Stimulated activated CD8-positive, alpha-beta memory T cell treated with anti-CD3 and anti-CD28 coated beads, Interleukin-7, amount 100 ng/mL, for 4 hours (primary cell): ENCODE results near the gene GCAT.
"Not testable (repeated sequence)": the region's sequence is repeated elsewhere in the genome, so short reads cannot be mapped to it uniquely, and the experiment has no call there.

Source experiments
- DNase-seq, 2 donors: peaks; one replicate each; pipeline ENCODE4 v3.0.0-alpha.2; 2020; ENCODE audit warnings: low read depth in 2 of 2

GCAT gene

DNA sequence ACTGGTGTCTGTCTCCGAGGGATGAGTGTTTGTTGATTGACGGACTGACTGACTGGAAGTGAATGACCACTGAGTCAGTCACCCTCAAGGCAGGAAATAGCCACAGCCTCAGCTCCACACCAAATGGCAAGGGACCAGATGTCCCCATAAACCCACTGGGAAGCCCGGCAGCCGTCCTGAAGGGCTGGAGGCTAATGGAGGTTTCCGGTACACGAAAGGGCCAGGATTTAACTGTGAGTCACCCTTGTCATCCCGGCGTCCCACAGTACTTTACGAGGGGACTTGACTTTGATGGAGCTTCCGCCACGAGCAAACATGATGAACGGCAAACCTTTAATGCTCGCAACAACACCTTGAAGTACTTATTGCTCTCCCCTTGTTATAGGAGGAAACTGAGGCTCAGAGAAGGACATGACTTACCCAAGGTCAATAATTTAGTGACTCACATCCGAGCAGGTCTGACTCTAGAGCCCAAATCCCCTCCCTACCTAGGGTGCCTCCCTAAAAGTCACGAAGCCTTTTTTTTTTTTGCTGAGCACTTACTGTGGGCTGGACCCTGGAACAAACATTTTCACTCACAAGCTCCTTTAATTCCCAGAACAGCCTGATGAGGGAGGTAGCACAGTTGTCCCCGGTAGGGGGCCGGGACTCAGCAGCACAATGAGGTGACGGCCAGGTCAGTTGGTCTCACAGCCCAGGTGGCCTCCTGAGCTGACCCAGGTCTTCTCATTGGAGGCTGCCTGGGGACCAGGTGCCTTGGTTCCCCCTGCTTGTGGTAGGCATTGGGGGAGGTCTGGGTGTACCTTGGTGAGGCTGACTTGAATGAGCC is 25.2 kb upstream of the GCAT start:
- no peak for DNase-seq

DNA sequence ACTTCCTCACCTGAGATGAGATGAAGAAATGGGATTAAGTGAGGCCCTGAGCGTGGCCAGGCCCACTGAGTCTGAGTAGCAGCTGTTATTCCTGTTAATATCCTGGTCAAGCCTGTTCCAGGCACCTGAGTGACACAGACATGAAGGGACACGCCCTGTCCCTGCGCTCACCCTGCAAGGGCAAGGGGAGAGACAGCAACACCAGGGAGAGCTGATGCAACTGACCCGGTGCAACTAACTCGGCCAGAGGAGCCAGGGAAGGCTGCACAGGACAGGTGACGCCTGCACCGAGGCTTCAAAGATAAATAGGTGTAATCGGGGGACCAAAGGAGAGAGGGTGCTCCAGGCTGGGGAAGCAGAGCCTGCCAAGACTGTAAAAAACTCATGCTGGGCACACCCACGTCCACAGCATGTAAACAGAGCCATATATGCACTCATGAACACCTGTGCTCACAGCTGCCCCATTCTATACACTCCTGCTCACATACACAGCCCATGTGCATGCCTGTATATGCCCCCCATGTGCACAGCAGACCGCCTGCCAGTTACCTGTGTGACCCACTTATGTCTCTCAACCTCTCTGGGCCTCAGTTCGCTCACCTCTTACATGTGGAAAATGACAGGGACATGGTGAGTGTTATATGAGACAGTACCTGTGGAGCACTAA is 22.8 kb upstream of the GCAT start:
- no peak for DNase-seq

DNA sequence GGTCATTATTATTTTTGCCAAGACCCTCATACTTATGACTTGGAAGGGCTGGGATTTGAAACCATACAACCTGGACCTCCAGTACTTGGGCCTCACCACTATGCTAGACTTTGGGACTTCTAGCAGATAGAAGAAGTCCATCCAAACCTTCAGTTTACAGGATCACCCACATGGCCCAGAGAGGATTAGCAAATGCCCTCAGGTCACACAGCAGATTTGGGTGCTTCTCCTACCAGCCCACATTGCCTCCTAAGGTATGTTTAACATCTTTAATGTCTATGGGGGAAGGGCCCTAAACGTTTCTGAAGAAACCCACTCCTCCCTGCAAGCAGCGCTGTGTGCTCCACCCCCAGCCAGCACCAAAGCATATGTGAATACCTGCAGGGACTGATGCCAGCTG is 17.5 kb upstream of the GCAT start:
- no peak for DNase-seq

DNA sequence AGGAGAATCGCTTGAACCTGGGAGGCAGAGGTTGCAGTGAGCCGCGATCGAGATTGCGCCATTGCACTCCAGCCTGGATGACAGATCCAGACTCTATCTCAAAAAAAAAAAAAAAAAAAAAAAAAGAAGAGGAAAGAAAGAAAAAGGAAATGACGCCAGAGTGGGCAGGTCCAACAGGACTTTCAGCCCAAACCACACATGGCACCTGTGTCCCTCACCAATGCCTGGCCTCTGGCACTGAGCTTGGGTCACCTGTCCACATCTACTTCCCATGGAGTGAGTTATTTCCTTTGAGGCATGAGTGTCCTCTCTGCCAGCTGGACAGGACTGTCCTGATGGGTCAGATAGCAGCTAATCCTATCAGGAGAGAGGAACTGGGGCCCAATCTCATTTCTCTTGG is 15.2 kb upstream of the GCAT start:
- DNase-seq = no peak

DNA sequence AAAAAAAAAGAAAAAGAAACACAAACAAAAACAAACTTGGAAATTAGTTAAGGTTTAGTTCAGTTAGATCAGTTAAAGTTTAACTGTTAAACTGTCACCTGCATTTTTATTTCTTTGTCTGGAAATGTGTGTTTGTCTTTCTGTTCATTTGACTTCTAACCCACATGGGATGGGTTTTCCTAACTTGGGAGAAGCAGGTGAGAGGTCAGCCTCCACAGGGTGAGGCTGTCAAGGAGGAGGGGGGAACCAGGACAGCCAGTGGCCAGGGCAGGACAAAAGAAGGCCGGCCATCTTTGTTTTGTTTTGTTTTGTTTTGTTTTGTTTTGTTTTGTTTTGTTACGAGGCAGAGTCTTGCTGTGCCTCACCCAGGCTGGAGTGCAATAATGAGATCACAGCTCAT is 13.4 kb upstream of the GCAT start:
- no peak for DNase-seq

DNA sequence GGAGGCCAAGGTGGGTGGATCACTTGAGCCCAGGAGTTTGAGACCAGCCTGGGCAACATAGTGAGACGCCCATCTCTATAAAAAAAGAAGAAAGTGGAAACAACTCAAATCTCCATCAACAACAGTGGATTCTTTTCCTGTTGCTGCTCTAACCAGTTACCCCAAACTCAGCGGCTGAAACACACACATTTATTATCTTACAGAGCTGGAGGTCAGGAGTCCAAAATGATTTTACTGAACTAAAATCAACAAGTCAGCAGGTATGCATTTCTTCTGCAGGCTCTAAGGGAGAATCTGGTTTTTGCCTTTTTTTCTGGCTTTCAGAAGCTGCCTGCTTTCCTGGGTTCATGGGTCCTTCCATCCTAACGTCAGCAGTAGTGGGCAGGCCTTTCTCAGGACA is 11.7 kb upstream of the GCAT start:
- no peak for DNase-seq

DNA sequence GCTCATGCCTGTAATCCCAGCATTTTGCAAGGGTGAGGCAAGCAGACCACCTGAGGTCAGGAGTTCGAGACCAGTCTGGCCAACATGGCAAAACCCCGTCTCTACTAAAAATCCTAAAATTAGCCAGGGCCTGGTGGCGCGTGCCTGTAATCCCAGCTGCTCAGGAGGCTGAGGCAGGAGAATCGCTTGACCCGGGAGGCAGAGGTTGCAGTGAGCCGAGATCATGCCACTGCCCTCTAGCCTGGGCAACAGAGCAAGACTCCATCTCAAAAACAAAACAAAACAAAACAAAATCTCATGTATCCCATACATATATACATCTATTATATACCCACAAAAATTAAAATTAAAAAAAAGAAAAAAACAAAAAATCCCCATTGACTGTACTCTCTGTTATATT is 10.5 kb upstream of the GCAT start:
- not testable (repeated sequence) for DNase-seq

DNA sequence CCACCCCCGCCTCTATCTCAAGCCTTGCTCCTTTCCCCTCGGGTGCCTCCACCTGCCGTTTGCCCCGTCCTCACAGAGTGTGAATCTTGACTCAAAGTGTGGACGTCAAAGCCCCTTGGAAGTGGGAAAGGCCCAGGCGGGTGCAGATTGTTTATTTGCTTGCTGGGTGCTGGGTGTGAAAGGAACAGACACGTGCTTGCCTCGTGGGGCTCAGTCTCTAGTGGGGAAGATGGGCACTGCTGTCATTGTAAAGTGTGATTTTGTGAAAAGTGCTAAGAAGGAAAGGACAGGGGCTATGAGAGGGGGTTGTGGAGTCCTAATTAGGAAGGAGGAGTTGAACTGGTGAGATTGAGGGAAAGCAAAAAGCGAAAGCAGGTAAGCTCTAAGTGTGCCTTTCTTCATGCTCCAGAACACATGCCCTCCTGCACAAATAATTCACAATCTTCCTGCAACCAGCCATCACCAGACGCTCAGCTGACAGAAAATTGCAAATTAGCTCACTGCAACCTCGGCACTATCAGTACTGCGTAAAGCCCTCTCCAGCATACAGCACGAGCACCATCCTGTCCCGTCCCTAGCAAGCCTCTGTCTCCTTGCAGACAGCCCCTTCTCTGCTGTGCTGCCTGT is 9.7 kb upstream of the GCAT start:
- no peak for DNase-seq

DNA sequence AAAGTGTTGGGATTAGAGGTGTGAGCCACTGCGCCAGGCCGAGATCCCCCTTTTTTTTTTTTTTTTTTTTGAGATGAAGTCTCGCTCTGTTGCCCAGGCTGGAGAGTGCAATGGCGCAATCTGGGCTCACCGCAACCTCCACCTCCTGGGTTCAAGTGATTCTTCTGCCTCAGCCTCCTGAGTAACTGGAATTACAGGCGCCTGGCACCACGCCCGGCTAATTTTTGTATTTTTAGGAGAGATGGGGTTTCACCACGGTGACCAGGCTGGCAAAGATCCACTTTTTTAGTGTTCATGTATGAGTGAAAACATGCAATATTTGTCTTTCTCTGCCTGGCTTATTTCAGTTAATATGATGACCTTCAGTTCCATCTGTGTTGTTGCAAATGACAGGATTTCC is 7.8 kb upstream of the GCAT start:
- DNase-seq = not testable (repeated sequence)

DNA sequence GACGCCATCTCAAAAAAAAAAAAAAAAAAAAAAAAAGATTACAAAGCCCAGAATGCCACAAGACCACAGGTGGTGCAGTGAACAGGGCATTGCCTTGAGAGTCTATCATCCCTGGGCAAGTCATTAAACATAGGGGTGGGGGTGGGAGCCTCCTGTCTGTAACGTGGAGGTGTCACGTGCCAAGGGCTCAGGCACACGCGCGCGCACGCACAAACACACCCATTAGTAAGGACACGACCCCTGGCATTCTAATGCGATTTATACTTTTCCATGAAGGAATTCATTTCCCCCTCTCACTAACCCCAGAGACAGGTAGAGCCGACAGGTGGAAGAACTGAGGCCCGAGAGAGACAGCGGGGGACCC is 5.8 kb upstream of the GCAT start:
- no peak for DNase-seq

DNA sequence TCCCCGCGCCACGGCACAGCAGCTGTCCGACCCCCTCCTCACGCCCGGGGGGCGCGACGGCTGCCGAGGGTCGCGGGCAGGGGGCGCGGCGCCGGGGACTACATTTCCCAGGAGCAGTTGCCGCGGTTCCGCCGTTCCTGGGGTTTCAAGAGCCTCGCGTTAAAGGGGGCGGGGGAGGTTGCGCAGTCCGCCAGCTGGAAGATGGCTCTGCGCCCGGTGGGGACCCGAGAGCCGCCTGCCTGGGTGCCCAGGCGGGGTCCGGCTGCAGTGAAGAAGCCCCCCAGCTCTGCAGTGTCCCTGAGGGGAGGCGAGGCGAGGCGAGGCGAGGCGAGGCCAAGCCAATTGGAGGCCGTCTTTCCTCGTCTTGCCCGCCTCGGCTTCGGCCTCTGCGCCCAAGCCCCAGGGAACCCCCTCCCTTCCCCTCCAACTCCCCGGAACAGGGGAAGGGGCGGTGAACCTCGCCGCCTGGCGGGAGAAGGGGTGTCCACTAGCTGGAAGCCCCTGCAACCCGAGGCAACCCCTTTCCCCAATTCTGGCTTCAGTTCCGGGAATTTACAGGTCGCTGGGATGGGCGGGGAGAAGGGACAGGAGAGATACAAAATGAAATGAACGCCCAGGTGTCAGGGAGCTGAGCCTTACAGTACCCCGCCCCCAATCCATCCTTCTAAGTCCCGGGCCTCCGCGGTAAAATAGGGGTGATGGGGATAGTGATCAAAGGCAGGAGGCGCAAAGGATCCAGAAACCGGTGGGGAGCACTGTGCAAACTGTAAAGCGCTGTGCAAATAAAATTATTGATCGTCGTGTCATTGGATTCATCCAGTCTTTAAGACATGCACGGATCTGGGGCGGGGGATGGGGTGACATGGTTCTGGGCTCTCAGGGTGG is 5.2 kb upstream of the GCAT start:
- no peak for DNase-seq

DNA sequence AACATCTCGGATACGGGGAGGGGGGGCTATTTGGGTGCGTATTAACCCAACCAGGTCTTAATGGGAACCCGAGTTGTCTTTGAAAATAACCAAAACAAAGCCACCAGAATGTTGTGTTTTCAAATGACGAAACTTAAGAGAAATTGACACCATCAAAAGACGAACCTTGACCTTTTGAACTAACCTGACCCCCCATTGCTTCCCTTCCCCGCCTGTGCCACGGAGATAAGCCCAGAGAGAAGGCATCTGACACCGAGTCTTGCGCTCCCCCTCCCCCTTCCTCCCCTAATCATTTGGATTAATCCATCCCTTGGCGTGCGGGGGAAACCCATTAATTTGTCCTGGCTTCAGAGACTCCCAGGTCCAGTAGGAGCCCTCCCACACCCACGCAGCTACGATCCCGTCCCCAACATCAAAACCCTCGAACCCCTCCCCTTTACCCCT is 4.5 kb upstream of the GCAT start:
- no peak for DNase-seq

DNA sequence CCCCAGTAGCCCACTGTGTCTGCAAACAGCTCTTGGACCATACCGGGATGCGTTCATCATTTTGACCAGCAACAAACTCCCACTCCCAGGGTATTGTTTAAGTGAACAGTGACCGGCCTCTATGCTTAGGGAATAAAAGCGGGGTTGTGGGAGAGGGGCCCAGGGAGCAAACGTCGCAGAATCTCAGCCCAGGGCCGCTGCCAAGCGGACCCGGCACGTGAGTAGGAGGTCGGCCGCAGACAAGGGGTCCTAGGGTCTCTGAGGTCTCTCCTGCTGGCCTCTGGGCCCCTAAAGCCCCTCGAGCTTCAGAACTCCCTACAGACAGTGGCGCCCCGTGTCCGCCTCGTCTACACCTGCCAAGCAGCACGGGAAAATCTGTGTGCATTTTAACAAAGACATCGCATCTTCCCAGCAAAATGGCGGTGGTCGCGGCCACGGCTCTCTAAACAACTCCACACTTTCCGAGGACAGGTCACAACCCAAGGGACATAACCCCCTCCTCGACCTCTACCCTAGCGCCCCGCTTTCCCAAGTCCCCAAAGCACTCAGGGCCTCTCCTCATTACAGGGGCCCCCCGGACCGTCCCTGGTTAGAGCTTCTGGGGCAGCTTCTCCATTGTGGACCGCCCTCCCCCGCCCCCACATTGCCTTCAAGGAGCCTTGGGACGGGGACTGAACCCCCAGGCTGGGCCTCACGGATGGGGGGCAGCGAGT is 3.9 kb upstream of the GCAT start:
- DNase-seq = no peak

DNA sequence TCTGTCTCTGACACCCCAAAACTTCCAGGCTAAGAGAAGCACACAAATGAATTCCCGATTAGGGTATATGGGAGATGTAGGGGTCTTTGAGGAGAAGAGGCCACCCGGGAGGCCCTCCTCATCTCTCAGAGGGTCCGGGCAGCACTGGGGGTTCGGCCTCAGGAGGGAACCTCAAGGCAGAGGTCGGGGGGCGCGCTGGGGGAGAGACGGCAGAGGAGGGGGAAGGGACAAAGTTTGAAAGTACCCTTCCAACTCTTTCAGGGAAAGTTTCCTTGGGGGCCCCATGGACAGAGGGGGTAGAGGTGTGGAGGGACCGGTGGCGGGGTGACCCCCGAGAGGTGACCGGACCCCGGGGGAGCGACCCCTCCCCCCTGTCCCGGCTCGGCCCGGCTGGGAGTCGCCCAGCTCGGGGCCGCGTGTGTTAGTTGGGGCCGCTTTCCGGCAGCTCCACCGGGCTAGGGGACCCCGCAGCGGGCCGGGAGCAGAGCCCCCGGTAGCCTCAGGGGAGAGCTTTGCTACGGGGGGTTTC is 3.3 kb upstream of the GCAT start:
- DNase-seq = no peak

DNA sequence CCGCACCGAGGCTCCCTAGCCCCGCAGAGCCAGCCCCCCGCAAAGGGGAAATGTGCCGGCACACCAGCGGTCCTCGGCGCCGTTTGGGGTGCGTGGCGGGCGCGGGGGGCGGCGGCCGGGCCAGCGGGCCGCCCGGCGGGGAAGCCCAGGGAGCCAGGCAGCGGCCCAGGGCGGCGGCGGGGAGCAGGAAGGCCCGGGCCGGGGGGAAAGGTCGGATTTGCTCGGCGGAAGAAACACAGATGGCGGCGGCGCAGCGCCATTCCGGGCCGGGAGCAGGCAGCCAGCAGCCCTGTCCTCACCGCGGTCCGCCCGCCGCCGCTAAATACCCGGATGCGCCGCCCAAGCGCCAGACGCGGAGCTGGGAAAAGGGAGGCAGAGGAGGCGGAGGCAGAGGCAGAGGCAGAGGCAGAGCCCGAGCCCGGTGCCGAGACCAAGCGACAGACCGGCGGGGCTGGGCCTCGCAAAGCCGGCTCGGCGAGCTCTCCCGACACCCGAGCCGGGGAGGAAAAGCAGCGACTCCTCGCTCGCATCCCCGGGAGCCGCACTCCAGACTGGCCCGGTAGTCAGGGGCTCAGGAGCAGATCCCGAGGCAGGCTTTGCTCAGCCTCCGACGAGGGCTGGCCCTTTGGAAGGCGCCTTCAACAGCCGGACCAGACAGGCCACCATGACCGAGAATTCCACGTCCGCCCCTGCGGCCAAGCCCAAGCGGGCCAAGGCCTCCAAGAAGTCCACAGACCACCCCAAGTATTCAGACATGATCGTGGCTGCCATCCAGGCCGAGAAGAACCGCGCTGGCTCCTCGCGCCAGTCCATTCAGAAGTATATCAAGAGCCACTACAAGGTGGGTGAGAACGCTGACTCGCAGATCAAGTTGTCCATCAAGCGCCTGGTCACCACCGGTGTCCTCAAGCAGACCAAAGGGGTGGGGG is 2.6 kb upstream of the GCAT start:
- peak; percentile 15 to 29 for DNase-seq

DNA sequence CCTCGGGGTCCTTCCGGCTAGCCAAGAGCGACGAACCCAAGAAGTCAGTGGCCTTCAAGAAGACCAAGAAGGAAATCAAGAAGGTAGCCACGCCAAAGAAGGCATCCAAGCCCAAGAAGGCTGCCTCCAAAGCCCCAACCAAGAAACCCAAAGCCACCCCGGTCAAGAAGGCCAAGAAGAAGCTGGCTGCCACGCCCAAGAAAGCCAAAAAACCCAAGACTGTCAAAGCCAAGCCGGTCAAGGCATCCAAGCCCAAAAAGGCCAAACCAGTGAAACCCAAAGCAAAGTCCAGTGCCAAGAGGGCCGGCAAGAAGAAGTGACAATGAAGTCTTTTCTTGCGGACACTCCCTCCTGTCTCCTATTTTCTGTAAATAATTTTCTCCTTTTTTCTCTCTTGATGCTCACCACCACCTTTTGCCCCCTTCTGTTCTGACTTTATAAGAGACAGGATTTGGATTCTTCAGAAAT is 1.9 kb upstream of the GCAT start:
- no peak for DNase-seq

DNA sequence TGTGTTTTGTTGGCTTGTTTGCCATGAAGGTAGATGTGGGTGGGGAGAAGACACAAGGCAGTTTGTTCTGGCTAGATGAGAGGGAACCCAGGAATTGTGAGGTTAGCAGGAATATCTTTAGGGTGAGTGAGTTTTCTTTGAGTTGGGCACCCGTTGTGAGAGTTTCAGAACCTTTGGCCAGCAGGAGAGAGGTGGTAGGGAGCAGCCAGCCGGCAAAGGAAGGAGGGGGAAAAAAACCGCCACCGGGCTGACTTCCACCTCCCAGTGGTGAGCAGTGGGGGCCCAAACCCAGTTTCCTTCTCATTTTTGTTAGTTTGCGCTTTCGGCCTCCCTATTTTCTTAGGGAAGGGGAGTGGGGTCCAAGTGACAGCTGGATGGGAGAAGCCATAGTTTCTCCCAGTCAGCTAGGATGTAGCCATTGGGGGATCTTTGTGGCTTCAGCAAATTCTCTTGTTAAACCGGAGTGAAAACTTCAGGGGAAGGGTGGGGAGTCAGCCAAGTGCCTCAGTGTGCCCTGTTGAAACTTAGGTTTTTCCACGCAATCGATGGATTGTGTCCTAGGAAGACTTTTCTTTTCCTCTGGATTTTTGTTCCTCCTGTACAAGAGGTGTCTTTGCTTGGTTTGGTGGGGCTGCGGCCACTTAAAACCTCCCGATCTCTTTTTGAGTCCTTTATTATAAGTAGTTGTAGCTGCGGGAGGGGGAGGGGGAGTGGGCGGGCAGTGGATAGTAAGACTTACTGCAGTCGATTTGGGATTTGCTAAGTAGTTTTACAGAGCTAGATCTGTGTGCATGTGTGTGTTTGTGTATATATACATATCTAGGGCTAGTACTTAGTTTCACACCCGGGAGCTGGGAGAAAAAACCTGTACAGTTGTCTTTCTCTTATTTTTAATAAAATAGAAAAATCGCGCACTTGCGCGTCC is 1.1 kb upstream of the GCAT start:
- no peak for DNase-seq

DNA sequence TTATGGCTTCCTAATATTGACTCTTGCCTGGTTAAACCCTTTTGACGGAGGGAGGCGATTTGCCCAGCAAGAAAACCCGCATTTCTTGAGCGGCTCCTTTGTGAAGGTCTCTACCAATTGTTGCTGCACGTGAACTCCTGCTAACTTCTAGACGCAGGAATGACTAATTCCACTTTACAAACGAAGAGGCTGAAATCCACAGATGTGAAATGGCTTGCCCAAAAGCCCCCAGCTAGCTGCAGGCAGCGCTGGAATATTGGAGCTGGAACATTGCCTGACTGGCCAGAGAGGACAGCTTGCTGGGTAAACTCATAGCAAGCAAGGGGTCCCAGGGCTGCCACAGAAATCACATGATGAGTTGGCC is 542 bp downstream of the GCAT start:
- no peak for DNase-seq
